ENCODE data around the gene PPP1R3C.

The PPP1R3C gene

DNA sequence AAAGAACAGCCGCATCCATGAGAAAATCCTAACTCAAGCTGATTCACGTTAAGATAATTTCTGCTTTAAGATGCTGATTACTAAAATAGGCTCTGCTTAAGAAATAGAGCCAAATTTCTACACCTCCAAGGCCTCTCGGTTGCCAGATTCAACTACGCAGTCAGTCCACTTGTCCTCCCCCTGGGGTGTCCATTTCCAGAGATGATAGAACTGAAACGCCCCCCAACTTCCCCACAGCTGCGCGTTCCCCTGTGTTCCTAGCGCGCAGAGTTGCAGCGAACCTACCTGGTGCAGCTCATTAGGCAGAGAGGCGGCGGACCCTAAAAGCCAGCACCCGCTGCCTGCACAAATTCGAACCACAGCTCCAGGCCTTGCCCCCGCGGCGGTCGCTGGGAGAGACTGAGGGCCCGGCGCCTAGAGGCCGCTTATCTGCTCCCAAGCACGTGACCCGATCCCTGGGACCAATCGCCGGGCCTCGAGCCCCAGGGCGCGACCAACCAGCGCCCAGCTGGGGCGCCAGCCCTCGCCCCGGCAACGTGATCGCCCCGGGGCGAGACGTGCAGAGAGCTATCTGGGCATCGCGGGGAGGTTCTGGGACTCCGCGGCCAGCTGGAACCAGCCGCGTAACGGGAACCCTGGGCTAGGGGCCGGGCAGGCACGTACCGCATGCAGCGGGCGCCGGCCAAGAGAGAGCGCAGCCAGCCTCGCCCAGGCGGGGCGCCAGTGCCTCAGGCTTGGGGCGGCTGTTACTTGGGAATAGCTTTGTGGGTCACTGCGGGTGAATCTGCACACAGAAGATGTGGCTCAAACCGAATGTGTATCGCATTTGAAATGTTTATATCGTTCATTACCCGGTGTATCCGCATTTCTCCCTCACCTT, at the start of gene PPP1R3C:
TSS of gene PPP1R3C (minus strand) at position 401 of the 880 bp plus-strand sequence. CDS start at position 299, 102 bp downstream.
- DNase-seq, result peak; percentile 6

DNA sequence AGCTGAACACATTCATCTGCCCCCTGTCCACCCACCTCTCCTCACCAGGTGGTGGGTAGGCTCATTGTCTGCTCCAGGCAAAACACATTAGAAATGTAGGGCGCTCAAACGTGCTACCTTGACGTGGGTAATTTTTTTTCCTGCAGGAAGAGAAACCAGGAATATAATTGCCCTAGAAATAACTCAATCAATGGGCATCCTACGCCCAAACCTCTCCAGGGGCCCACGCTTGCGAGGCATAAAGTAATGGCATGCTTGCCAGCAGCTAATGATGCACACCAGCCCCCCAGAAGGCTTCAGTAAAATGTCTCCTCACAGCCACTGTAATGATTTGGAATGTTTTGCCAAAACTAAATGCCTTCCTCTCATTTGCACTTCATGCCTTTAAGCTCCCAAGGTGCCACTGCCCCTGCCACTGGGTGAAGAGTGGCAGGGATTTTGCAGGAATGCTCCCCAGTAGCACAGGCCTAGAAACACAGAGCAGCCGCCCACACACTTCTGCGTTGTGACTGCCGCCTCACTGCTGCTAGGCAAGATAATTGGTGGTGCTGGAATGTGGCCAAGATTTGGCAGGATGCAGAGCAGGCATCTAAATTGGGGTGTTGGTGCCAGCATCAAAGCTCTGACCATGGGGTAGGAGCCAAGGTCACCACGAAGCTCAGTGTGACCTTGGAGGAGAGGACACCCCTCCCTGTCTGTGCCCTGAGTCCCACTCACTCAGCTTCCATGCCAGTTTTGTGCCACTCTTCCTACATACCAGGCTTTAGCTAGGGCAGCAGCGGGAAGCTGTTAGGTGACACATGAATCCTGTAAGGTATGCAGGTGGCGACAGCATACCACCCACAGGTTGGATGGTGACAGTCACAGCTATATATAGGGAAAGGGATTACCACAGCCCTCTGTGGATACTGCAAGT, 48.7 kb upstream of the PPP1R3C start:
- no peak for DNase-seq

DNA sequence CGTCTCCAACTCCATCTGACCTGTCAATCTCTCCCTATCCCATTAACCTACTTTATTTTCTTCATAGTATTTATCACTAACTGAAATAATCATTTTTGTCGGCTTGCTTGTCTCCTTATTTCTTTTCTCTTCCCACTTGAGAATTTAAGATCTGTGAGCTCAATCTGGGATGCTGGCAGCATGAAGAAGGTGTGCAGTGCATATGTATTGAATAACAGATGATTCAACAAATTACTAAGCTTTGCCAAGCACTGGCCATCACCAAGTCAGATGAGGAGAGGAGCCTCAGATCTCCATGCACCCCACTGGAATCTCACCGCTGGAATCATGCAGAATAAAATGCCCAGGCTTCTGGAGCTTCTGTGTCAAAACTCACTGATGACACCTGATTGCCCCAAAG, 47.6 kb upstream of the PPP1R3C start:
- DNase-seq, result no peak

DNA sequence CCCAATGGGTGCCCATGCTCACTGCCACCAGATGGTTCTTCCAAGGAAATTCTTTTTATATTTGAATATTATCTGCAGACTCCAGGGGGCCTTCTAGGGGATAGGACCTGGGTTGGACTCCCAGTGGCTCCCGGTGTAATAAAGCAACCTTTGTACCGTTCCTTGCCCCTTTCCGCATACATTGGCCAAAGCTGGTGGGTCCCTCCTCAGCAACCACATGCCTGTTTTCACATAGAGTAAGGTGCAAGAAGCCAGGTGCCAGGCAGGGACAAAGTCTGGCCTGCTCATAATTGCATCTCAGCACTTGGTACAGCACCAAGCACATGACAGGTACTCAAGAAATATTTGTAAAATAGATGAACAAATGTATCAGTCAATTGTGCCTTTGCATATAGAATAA, 46.4 kb upstream of the PPP1R3C start:
- no peak for DNase-seq

DNA sequence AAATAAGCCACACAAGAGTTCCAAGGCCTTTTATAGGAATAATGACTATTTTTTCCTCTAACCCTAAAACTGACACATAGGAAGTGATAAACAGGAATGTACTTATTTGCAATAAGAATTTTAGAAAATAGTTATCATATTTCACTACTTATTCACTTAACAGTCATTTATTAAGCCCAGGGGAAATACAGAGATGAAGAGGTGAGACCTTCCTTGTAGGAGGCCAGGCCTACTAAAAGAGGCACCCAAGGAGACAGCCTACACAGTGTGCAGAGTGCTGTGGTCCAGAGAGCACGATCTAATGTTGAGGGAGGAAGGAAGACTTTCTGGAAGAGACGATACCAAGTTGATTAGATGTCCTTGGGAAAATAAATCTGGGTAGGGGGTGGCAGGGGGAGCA, 45.0 kb upstream of the PPP1R3C start:
- no peak for DNase-seq

DNA sequence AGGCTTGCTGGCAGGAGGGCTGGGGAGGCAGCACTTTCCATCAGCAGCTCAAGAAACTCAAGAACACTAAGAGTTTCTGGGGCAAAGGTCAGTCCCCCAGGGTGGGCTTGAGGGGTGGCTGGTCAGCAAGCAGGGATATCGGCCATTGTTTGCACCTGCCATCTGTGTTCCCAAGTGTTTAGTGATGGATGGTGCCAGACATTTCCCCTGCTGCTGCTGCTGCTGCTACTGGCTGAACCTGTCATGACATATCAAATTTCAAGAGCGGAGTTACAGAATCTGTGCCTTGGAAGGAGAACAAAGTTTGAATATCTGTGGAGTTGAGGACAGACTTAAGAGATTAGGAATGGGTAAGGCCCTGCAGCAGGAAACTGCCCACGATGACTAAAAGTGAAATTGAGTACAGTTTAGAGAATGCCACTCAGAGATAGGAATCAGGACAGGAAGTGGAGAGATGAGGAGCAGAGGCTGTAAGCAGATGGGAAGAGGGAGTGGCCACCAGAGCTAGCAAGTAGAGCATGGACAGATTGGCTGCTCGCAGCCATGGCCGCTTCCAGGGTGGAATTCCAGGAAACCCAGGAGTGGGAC, 39.2 kb upstream of the PPP1R3C start:
- DNase-seq, result no peak

DNA sequence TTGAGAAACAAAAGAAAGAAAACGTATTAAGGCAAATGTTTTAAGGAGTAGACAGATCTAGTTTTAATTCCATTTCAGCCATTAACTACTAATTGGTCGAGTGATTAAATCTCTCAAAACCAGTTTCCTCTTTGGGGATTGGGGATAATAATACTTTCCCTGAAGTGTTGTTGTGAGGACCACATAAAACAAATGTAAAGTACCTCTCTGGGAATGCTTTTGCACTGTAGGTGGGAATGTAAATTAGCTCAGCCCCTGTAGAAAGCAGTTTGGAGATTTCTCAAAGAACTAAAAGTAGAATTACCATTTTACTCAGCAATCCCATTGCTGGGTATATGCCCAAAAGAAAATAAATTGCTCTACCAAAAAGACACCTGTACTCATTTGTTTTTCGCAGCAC, 36.0 kb upstream of the PPP1R3C start:
- DNase-seq, result no peak

DNA sequence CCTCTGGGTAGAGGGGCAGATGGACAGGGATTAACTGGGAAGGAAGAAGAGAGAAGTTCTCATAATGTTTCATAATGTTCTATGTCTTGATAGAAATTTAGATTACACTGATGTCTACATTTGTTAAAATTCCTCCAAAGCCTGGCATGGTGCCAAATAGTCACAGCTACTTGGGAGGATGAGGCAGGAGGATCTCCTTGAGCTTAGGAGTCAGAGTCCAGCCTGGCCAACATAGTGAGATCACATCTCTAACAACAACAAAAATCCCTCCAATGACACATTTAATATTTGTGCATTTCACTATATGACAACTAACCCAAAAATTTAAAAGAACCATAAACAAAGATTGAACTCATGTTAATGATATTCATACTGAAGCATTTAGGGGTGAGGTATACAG, 33.0 kb upstream of the PPP1R3C start:
- no peak for DNase-seq

DNA sequence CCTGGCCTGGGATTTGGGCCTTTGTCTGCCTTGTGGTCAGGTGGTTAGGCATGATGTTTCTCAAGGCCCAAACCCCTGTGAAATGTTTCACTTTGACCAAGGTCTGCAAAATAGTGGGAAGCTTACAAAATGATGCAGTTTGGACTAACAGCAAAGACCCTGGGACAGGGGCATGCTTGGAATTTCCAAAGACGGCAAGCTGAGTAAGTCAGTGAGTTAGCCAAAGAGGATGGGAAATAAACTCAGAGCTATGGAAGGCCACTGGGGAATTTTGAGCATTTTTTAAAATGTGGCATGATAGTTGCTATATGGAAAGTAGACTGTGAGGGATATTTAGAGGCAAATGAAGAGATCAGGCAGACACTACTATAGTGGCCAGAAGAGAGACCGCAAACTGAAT, 31.6 kb upstream of the PPP1R3C start:
- no peak for DNase-seq

DNA sequence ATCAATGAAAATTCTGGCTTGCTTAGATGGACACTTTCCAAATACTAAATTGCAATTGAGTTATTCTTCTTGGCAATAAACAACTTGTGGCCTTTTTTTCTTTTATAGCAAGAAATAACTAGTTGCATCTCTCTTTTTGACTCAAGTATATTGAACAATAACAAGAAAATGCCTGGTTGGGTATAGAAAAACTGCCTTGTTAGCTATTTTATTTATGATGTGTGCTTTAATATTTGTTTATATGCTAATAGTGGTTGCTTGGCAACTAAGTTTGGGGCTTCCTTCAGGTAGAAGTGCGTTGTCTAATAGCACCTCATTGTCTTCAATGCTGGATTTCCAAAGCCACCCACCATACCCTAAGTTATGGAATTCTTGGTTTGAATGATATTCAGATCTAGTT, 30.1 kb upstream of the PPP1R3C start:
- DNase-seq, result no peak

DNA sequence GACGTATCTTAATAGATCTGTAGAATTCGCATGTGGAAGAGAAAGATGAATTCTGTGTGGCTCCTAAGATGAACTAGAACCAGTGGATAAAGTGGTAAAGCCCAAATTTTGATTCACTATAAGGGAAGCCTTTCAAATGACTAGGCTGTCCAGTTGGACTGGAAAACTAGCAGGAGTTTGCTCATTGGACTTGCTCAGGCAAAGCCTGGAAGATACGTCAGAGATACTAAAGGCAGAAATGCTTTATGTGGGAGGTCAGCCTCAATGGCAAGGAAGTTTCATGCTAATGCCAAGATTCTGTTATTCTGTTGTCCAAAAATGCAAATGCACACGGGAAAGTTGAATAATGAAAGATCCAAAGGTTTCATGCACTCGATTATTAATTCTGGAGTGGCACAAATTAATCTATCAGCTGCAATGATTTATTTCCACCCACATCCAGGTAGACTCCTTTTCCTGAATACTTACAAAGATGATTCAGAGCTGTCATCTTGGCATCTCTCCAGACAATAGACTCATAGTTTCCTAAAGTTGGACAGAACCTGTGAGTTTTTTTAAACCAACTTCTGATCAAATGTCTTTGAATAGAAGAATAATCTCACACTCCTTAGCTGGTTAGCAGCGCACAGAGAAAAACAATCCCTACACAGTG, 20.5 kb upstream of the PPP1R3C start:
- no peak for DNase-seq

DNA sequence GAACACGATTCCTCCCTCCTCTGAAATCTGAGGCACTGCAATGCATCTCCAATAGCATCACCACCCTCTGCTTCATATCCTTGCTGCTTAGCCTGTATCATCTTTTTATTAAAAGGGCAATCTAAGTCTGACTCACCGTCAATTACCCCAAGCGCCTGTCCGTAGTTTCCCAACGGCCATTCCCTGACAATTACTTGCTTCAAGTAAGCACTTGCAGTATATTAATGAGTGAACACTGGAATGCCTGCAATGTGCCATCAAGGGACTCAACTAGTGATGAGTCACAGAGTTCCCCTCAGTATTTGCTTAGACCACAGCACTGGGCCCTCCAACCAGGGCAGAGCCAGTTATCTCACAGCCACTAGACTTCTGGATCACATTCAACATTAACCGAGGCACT, 19.5 kb upstream of the PPP1R3C start:
- DNase-seq, result no peak

DNA sequence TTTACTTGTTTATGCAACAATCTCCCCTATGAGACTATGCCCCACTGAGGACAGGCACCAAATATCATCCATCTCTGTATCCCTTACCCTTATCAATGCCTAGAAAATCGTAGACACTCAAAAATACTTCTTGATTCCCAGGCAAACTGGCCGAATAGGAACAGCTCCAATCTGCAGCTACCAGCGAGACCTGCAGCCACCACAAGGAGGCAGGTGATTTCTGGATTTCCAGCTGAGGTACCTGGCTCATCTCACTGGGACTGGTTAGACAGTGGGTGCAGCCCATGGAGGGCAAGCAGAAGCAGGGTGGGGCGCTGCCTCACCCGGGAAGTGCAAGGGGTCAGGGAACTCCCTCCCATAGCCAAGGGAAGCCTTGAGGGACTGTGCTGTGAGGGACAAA, 10.8 kb upstream of the PPP1R3C start:
- no peak for DNase-seq

DNA sequence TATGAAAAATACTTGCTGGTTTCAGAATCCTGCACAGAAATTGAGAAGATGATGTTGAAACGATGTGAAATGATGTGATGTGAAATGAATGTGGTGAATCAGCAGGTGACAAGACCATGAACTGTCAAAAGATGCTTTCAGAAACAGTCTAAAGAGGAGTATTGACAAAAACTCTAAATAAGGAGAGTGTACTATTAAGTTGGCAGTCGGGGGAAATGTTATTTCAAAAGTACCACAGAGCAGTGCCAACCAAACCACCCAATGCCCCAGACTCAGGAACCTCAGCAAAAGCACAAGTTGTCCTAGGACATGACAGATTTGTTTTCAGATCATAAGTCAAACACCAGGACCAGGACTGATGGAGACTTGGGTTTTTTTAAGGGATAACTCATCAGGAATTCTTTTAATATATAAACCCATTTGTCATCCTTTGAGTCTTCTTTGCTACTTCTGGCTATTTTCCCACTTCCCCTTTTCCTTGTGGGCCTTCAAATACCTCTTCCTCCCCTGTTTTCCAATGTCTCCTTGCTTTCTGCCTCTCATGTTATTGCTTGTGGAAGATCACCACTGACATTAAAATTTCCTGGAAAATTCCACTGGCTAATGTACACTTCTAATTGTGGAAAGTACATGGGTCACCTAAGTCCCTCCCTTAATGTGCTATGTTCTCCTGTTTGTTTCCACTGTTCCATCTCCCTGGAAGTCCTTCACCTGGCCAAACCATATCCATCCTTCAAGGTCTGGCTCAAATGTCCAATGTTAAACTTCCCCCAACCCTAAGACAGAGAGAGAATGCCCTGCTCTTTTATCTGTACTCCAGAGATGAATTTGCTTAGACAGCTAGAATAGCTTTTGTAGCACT, 10.2 kb upstream of the PPP1R3C start:
- no peak for DNase-seq

DNA sequence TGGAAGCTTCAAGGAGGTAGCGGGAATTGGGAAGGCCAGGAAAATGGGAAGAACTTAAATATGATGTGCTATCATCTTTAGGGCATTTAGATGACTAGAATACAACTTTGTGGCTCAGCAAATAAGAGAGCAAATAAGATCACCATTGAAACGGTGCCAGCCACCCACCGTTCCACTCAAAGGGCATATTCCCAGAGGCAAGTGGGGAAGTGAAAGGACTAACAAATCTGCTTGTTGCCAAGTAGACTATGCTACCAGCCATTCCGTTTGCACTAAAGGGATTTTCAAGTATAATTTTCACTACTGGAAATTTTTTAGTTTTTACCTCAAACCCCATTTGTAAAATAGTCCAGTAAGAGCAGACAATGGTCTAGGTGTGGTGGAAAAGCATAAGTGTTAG, 4.0 kb upstream of the PPP1R3C start:
- DNase-seq, result no peak

DNA sequence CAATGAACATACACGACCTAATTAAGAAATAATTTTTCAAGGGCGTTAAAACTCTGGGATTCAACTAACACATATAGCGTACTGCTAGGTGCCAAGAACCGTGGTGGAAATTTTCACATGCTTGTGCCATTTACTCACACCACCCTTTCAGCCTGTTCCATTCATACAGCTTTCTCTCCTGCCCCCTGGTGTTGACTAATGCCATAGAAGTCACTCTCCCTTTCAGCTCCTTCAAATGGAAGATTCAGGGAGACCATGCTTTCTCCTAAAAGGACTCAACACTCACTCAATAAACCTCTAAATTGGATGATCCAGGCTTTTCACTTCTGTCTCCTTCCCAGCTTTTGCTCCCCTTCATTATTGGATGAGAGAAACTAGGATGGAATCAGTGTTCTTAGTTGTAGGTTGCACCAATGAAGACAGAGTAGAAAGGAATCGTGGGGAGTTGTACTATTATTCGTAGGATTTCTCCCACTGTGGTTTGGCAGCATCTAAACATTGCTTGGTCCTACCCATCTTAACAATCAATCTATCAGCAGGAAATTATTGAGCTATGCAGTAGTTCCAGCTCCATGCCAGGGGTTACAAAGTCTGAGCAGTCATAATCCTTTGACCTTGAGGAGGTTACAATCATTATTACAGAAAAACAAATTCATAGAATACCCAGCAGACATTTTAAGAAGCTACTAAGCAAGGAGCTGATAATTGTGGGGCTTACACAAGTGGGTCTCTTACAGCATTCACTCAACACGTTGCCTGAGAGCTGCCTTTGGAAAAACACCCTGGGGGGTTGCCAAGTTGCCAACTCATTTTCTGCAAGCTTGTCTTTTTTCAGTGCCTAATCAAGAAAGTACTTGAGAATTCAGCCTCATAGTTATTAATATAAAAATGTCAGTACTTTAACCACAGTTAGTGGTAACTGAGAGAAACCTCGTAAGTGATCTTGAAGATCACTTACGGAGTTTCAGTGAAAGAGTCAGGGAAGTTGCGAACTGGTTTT, 2.8 kb upstream of the PPP1R3C start:
- DNase-seq, result peak; percentile 28

DNA sequence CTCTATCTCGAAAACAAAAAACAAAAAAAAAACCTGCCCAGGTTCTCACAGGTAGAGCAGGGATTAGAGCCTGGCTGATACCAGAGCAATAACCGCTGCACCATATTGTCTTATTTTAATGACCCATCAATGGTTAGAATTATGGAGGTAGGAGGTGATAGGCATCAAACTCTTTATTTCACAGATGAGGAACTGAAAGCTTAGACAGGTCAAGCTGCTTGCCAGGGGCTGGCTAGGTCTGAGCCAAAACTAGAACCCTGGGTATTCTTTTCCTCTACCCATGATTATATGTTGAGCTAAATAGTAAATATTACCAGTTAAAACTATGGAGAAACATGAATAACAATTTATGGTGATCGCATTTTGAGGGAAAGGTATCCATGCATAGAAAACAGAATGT, 2.0 kb upstream of the PPP1R3C start:
- DNase-seq, result no peak

DNA sequence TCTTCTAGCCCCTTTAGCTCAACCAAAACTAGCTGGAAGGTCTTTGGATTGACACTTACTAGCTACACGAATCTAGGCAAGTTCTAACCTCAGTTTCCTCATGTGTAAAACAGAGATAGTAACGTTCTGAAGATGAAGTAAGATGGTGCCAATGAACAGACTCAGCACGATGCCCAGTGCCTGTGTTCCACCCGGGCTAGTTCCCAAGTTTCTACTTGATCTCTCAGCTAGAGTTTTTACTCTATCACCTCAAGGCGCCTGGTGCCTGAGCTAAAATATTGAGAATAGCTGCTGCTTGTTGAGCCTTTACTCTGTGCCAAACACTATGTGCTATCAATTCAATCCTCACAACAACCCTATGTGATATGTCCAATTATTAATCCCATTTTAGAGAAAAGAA, 1.4 kb upstream of the PPP1R3C start:
- DNase-seq, result no peak

DNA sequence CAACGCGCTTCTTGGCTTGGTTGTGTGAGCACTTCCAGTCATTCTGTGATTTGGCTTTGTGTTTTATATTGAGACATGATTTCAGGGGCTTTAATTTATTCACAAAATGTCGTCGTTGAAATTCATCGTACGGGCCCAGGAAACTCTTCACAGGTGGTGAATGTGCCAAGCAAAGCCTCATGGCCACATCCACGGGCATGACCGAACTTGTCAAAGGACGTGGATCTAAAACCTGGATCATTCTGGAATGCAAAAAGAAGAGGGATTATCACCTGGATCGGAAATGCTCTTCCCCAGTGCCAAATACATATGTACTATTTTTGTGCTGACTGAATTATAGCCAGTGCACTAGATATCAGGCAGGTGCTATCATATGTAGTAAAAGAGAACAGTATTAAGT, 2.2 kb downstream of the PPP1R3C start:
- DNase-seq, result no peak

DNA sequence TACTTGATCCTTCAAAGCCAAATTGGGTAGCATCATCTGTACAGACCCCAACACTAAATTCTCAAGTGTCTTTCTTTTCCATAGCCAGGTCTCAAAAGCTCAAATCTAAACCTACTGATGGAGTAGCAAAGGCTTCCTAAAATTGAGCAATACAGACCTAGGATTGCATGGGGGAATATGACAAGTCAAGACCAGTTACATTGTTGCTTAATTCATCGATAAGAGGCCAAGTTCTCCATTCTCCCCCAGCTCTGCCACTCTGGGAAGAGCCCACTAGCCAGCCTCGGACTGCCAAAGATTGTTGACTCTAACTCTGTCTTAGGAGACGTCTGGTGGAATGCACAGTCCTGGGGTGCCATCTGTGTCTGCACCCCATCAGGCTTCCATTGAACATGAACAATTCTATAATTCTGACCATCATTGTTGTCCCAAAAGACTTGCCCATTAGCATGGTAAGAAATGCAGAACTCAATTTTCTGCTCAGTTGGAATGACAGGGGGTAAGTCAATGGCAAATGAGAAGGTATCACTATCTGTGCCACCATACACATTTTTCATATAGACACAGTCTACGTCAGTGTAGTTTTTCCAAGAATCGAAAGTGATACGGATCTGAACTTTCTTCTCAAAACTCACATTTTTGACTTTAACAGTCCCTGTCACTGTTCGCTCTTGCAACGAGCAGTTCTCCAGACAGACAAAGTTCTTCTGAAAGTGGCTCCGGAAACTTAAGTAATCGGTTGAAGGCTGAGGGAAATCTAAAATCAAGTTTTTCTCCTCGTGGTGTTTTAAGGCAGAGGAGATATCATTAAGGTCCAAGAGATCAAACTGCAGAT, 2.9 kb downstream of the PPP1R3C start:
- DNase-seq, result no peak
